HEK293T (cell line): ENCODE measurements around the gene RBBP8.

Source experiments
- ARNT ChIP-seq: fragments of 450-650 bp; IDR thresholded peaks from 2 replicates; pipeline ENCODE4 v1.6.1; 2017; ENCODE audit warnings: mild to moderate bottlenecking
- CTBP1 ChIP-seq: fragments of 450-650 bp; IDR thresholded peaks from 2 replicates; pipeline ENCODE4 v1.6.1; 2016; ENCODE audit warnings: borderline replicate concordance
- ELF4 ChIP-seq: fragments of 450-650 bp; IDR thresholded peaks from 2 replicates; pipeline ENCODE4 v1.6.1; 2017; ENCODE audit warnings: antibody characterized with exemption
- FOXM1 ChIP-seq: fragments of 450-650 bp; IDR thresholded peaks from 2 replicates; pipeline ENCODE4 v1.6.1; 2017; ENCODE audit warnings: mild to moderate bottlenecking, borderline replicate concordance
- NFRKB ChIP-seq: fragments of 450-650 bp; IDR thresholded peaks from 2 replicates; pipeline ENCODE4 v1.6.1; 2016; ENCODE audit warnings: mild to moderate bottlenecking, moderate library complexity
- SP1 ChIP-seq: fragments of 450-650 bp; IDR thresholded peaks from 2 replicates; pipeline ENCODE4 v1.6.1; 2017
- SUZ12 ChIP-seq: fragments of 450-650 bp; IDR thresholded peaks from 2 replicates; pipeline ENCODE4 v1.6.1; 2016; ENCODE audit warnings: mild to moderate bottlenecking
- ZNF384 ChIP-seq: fragments of 450-650 bp; IDR thresholded peaks from 2 replicates; pipeline ENCODE4 v1.6.1; 2016

GRCh38 chr18:22961156-22961555 is 28.0 kb downstream of the RBBP8 start:
- TF ChIP-seq SUZ12 (no peak), CTBP1 (no peak), ARNT (no peak), ELF4 (no peak), FOXM1 (no peak), ZNF384 (no peak), NFRKB (no peak), SP1 (no peak)
